ENCODE results near the gene KCNA10. TPM values are rescaled to one million over a fixed set of nuclear protein-coding genes. Genes with fewer than 3 reads are reported as not detected.

Gene KCNA10
- total and polyA plus RNA-seq, 2 experiments from 2014 or later = not detected

DNA sequence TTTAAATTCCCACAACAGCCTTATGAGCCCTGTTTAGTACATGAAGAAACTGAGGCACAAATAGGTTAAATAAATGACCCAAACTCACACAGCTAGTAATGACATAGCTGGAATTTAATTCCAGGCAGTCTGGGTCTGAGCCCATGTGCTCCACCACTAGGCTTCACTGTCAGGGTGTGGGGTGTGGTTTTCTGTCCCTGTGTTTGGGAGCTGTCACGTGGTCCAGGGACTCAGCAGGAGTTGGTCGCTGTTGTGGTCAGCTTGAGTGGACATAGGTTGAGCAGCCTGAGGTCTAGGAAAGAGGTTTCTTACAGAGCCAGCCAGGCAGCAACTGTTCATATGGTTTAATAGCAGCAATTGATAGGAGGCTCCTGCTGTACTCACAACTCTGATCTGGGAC is 28.0 kb upstream of the KCNA10 start:
- H3K27ac Mint-ChIP-seq = no peak overlapping the region
- Histone ChIP-seq H2AFZ (no peak overlapping the region), H3K4me1 (ENCODE audit: insufficient read depth) (no peaks in the 10 kb centered on the region), H4K20me1 (replicated peaks; ENCODE audit: insufficient read depth) (0 out of 2 replicates have a peak, but pooled peaks cover 4% of the 10 kb centered on the region), H3K9me2 (ENCODE audit: insufficient read depth) (no peaks in the 10 kb centered on the region), H3K36me3 (ENCODE audit: insufficient read depth) (no peaks in the 10 kb centered on the region), H3K79me2 (replicated peaks; ENCODE audit: insufficient read depth) (no peaks in the 10 kb centered on the region), H3K27me3 (ENCODE audit: insufficient read depth) (0 out of 2 replicates have a peak, but pooled peaks cover 2% of the 10 kb centered on the region), H3K4me3 (no peak overlapping the region), H3F3A (replicated peaks; ENCODE audit: low read depth) (no peaks in the 10 kb centered on the region), H3K4me2 (no peak overlapping the region), H3K27ac (ENCODE audit: low read depth) (no peak overlapping the region)
- H3K4me3 Mint-ChIP-seq = no peak overlapping the region
- DNase-seq (ENCODE audit: low spot score) (no peak), ATAC-seq (no peak)
- H3K27me3 Mint-ChIP-seq (ENCODE audit: insufficient read depth, low read depth, poor library complexity) = peaks cover 2% of the 10 kb centered on the region
- no peaks in the 10 kb centered on the region for H3K4me1 Mint-ChIP-seq
- H3K9me3 Mint-ChIP-seq = no peaks in the 10 kb centered on the region
- H3K36me3 Mint-ChIP-seq (ENCODE audit: low read depth) = no peaks in the 10 kb centered on the region
- TF ChIP-seq ZNF331 (CRISPR knock-in tag; IDR thresholded peaks at IDR 0.05; ENCODE audit: low read depth) (no peak), EZH2phosphoT487 (IDR thresholded peaks at IDR 0.05; ENCODE audit: unreplicated experiment) (no peak), STAT1 (IDR thresholded peaks at IDR 0.05; ENCODE audit: unreplicated experiment) (no peak), POLR2AphosphoS5 (IDR thresholded peaks at IDR 0.05; ENCODE audit: low read depth) (no peak), CTCF (conservative IDR thresholded peaks at IDR 0.05; ENCODE audit: low read depth in 2 of 2) (no peak), JUNB (IDR thresholded peaks at IDR 0.05; ENCODE audit: unreplicated experiment) (no peak), ETS1 (IDR thresholded peaks at IDR 0.05) (no peak), REST (IDR thresholded peaks at IDR 0.05; ENCODE audit: unreplicated experiment) (no peak), CREB1 (CRISPR knock-in tag; IDR thresholded peaks at IDR 0.05; ENCODE audit: low read depth) (no peak), NANOG (IDR thresholded peaks at IDR 0.05; ENCODE audit: borderline replicate concordance) (no peak), ZNF114 (CRISPR knock-in tag; IDR thresholded peaks at IDR 0.05) (no peak), EZH2 (IDR thresholded peaks at IDR 0.05; ENCODE audit: low read depth, unreplicated experiment) (no peak)
- TF ChIP-seq, protein P1, sequence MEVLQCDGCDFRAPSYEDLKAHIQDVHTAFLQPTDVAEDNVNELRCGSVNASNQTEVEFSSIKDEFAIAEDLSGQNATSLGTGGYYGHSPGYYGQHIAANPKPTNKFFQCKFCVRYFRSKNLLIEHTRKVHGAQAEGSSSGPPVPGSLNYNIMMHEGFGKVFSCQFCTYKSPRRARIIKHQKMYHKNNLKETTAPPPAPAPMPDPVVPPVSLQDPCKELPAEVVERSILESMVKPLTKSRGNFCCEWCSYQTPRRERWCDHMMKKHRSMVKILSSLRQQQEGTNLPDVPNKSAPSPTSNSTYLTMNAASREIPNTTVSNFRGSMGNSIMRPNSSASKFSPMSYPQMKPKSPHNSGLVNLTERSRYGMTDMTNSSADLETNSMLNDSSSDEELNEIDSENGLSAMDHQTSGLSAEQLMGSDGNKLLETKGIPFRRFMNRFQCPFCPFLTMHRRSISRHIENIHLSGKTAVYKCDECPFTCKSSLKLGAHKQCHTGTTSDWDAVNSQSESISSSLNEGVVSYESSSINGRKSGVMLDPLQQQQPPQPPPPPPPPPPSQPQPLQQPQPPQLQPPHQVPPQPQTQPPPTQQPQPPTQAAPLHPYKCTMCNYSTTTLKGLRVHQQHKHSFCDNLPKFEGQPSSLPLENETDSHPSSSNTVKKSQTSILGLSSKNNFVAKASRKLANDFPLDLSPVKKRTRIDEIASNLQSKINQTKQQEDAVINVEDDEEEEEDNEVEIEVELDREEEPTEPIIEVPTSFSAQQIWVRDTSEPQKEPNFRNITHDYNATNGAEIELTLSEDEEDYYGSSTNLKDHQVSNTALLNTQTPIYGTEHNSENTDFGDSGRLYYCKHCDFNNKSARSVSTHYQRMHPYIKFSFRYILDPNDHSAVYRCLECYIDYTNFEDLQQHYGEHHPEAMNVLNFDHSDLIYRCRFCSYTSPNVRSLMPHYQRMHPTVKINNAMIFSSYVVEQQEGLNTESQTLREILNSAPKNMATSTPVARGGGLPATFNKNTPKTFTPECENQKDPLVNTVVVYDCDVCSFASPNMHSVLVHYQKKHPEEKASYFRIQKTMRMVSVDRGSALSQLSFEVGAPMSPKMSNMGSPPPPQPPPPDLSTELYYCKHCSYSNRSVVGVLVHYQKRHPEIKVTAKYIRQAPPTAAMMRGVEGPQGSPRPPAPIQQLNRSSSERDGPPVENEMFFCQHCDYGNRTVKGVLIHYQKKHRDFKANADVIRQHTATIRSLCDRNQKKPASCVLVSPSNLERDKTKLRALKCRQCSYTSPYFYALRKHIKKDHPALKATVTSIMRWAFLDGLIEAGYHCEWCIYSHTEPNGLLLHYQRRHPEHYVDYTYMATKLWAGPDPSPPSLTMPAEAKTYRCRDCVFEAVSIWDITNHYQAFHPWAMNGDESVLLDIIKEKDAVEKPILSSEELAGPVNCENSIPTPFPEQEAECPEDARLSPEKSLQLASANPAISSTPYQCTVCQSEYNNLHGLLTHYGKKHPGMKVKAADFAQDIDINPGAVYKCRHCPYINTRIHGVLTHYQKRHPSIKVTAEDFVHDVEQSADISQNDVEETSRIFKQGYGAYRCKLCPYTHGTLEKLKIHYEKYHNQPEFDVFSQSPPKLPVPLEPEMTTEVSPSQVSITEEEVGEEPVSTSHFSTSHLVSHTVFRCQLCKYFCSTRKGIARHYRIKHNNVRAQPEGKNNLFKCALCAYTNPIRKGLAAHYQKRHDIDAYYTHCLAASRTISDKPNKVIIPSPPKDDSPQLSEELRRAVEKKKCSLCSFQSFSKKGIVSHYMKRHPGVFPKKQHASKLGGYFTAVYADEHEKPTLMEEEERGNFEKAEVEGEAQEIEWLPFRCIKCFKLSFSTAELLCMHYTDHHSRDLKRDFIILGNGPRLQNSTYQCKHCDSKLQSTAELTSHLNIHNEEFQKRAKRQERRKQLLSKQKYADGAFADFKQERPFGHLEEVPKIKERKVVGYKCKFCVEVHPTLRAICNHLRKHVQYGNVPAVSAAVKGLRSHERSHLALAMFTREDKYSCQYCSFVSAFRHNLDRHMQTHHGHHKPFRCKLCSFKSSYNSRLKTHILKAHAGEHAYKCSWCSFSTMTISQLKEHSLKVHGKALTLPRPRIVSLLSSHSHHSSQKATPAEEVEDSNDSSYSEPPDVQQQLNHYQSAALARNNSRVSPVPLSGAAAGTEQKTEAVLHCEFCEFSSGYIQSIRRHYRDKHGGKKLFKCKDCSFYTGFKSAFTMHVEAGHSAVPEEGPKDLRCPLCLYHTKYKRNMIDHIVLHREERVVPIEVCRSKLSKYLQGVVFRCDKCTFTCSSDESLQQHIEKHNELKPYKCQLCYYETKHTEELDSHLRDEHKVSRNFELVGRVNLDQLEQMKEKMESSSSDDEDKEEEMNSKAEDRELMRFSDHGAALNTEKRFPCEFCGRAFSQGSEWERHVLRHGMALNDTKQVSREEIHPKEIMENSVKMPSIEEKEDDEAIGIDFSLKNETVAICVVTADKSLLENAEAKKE (CRISPR knock-in tag; IDR thresholded peaks at IDR 0.05) = no peak
